ENCODE results near the gene CRIM1. TPM values are rescaled to one million over a fixed set of nuclear protein-coding genes. Genes with fewer than 3 reads are reported as not detected.

CRIM1 gene
- total and polyA plus RNA-seq, 2 of the 8 experiments (the other 6 are each of a cell fraction or from before 2014, with no cell fraction given) = 9.4 to 28.4 TPM

DNA sequence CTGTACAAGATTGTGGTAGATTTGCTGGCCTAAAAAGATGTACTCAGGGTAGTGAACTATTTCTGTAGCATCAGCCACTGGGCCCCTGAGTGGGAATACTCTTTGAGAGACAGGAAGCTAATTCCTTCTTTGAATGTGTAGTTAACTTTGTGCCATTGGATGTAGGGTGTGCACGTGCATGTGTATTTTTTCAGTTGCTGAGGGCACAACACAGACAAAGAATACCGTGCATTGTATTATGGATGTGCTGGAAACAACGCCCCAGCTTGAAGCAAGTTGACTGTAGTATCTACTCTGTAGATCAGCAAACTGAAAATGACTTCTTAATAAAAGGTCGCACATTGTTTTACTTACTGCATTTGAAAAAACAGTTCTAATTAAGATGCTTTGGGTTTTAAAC lies 14.1 kb downstream of the CRIM1 start:
- Histone ChIP-seq H2BK20ac (ENCODE audit: low read length) (no peak overlapping the region), H3K56ac (replicated peaks; ENCODE audit: insufficient read length, low read depth, low read length) (no peak overlapping the region), H4K8ac (ENCODE audit: extremely low read depth, insufficient read depth, low read length) (no peak overlapping the region), H3K4me1 (replicated peaks in 1 of 4; ENCODE audit: control insufficient read depth in 3 of 4, insufficient read depth in 4 of 4, low read length in 3 of 4) (peaks cover 14 to 50% (median 46%) of the 10 kb centered on the region in 4 experiments), H3K14ac (ENCODE audit: insufficient read length) (no peak overlapping the region), H3K9ac (replicated peaks in 1 of 4; ENCODE audit: extremely low read depth in 1 of 4, low read depth in 3 of 4, low read length in 3 of 4) (no peak overlapping the region), H3K27ac (ENCODE audit: low read depth, low read length) (no peak overlapping the region), H2BK120ac (replicated peaks; ENCODE audit: low read depth, low read length) (no peak overlapping the region), H4K91ac (replicated peaks; ENCODE audit: insufficient read length, low read length) (no peak overlapping the region), H4K5ac (ENCODE audit: insufficient read length, low read depth, low read length) (no peak overlapping the region), H3K23ac (ENCODE audit: insufficient read length) (no peak overlapping the region), H3K4me3 (ENCODE audit: extremely low read depth in 1 of 4, insufficient read depth in 2 of 4, low read depth in 3 of 4, low read length in 4 of 4) (no peak overlapping the region), H3K79me1 (ENCODE audit: low read depth, low read length) (peaks cover 7% of the 10 kb centered on the region; the same call in 1 of the 2 replicates), H2BK15ac (ENCODE audit: low read length) (no peak overlapping the region), H4K20me1 (replicated peaks in 1 of 2; ENCODE audit: control insufficient read depth in 1 of 2, insufficient read depth in 2 of 2, low read length in 2 of 2) (peaks cover 0 to 9% of the 10 kb centered on the region in 2 experiments), H3K36me3 (ENCODE audit: control insufficient read depth in 2 of 4, insufficient read depth in 4 of 4, low read length in 3 of 4) (no peaks in the 10 kb centered on the region), H3K23me2 (ENCODE audit: low read depth, low read length) (no peaks in the 10 kb centered on the region; the same call in 1 of the 2 replicates), H2AFZ (ENCODE audit: low read length) (no peak overlapping the region), H3K4me2 (ENCODE audit: insufficient read depth in 1 of 2, low read depth in 2 of 2, low read length in 2 of 2) (peak overlapping the region in 1 of 2 experiments; percentile 69; a peak in 1 of 4 replicates), H3K79me2 (ENCODE audit: control insufficient read depth in 1 of 2, insufficient read depth in 2 of 2, low read length in 2 of 2) (peaks cover 49 to 100% of the 10 kb centered on the region in 2 experiments), H3K18ac (ENCODE audit: extremely low read depth, low read length) (no peak overlapping the region), H3K27me3 (replicated peaks in 1 of 4; ENCODE audit: control insufficient read depth in 3 of 4, extremely low read depth in 1 of 4, insufficient read depth in 3 of 4, low read length in 3 of 4) (no peaks in the 10 kb centered on the region), H2AK5ac (ENCODE audit: low read depth, low read length) (no peak overlapping the region), H3K9me3 (ENCODE audit: insufficient read depth in 2 of 2, low read depth in 1 of 2, low read length in 1 of 2) (no peaks in the 10 kb centered on the region), H3K4ac (replicated peaks; ENCODE audit: insufficient read length, low read depth, low read length) (no peak overlapping the region), H2BK12ac (ENCODE audit: low read depth, low read length) (no peak overlapping the region), H2BK5ac (ENCODE audit: low read depth, low read length) (no peak overlapping the region)
- FAIRE-seq (no peak), DNase-seq (ENCODE audit: low read depth in 1 of 2, low spot score in 2 of 2) (no peak)
- POLR2A ChIA-PET (ENCODE audit: partially characterized antibody) = interaction anchor here (1.5 to 4.3 kb wide), 2 partner anchors 10 to 14 kb away, joined by 5 to 16 read pairs; partner anchors contain the start of gene CRIM1
- CTCF ChIA-PET (ENCODE audit: partially characterized antibody) = interaction anchor here (1.2 to 2.4 kb wide), 6 partner anchors 10 to 90 kb away, joined by 3 to 11 read pairs (median 5); no protein-coding TSS in a partner anchor
- WGBS, 2 experiments (ENCODE audit: extremely low coverage in 1 of 2, insufficient coverage in 1 of 2, insufficient read length in 1 of 2, insufficient replicate concordance in 2 of 2, low coverage in 1 of 2, low lambda C conversion rate in 2 of 2, missing lambda C conversion rate in 1 of 2) = 83% methylated on average over 4 of the region's 4 CpGs; no CpG with 5 or more reads in 1 of the 2 experiments
- TF ChIP-seq, protein P1, sequence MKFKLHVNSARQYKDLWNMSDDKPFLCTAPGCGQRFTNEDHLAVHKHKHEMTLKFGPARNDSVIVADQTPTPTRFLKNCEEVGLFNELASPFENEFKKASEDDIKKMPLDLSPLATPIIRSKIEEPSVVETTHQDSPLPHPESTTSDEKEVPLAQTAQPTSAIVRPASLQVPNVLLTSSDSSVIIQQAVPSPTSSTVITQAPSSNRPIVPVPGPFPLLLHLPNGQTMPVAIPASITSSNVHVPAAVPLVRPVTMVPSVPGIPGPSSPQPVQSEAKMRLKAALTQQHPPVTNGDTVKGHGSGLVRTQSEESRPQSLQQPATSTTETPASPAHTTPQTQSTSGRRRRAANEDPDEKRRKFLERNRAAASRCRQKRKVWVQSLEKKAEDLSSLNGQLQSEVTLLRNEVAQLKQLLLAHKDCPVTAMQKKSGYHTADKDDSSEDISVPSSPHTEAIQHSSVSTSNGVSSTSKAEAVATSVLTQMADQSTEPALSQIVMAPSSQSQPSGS (IDR thresholded peaks at IDR 0.05; ENCODE audit: low read length) = no peak
- TF ChIP-seq CTBP2 (IDR thresholded peaks at IDR 0.05; ENCODE audit: borderline replicate concordance, insufficient read depth, insufficient read length, low read length) = no peak
- TF ChIP-seq POLR2A (IDR thresholded peaks at IDR 0.05; ENCODE audit: control extremely low read depth in 1 of 2, low read depth in 2 of 2, low read length in 2 of 2) = no peak
- TF ChIP-seq CHD2 (IDR thresholded peaks at IDR 0.05; ENCODE audit: low read length) = no peak
- TF ChIP-seq HDAC2 (IDR thresholded peaks at IDR 0.05; ENCODE audit: borderline replicate concordance in 1 of 2, low read depth in 2 of 2, low read length in 2 of 2) = no peak
- TF ChIP-seq, protein P2, sequence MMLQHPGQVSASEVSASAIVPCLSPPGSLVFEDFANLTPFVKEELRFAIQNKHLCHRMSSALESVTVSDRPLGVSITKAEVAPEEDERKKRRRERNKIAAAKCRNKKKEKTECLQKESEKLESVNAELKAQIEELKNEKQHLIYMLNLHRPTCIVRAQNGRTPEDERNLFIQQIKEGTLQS (IDR thresholded peaks at IDR 0.05; ENCODE audit: insufficient read depth, low read depth, low read length) = no peak
- TF ChIP-seq TAF7 (optimal IDR thresholded peaks at IDR 0.05; ENCODE audit: borderline replicate concordance, low read depth, low read length) = no peak
- no peak for TF ChIP-seq CBX5 (IDR thresholded peaks at IDR 0.05; ENCODE audit: low read depth, low read length)
